ENCODE data around the gene ARRB1.

Gene ARRB1

GRCh38 chr11:75249704-75250103 is 101.8 kb downstream of the ARRB1 start:
- Histone ChIP-seq H2AFZ (ENCODE audit: low read depth) (no peak overlapping the region), H3K4me1 (ENCODE audit: low read depth, poor library complexity, severe bottlenecking) (no peaks in the 10 kb centered on the region), H3K4me2 (no peak overlapping the region), H3K9ac (no peak overlapping the region), H3K79me2 (ENCODE audit: insufficient read depth, low read depth) (no peaks in the 10 kb centered on the region), H3K36me3 (ENCODE audit: insufficient read depth) (no peaks in the 10 kb centered on the region), H3K27me3 (ENCODE audit: insufficient read depth, low read depth) (no peaks in the 10 kb centered on the region), H4K20me1 (ENCODE audit: insufficient read depth) (no peaks in the 10 kb centered on the region), H3K27ac (no peak overlapping the region), H3K4me3 (IDR thresholded peaks at IDR 0.05; ENCODE audit: insufficient read depth, low read depth, low read length) (no peak overlapping the region)
- no peak for TF ChIP-seq CTCF (conservative IDR thresholded peaks at IDR 0.05; ENCODE audit: low read depth, low read length)

- Histone ChIP-seq H3K4me1 (ENCODE audit: low read depth, poor library complexity, severe bottlenecking) (no peaks in the 10 kb centered on the region), H3K79me2 (ENCODE audit: insufficient read depth, low read depth) (no peaks in the 10 kb centered on the region), H3K4me3 (IDR thresholded peaks at IDR 0.05; ENCODE audit: insufficient read depth, low read depth, low read length) (no peak overlapping the region), H4K20me1 (ENCODE audit: insufficient read depth) (no peaks in the 10 kb centered on the region), H3K36me3 (ENCODE audit: insufficient read depth) (no peaks in the 10 kb centered on the region), H3K4me2 (no peak overlapping the region), H2AFZ (ENCODE audit: low read depth) (no peak overlapping the region), H3K9ac (no peak overlapping the region), H3K27ac (no peak overlapping the region), H3K27me3 (ENCODE audit: insufficient read depth, low read depth) (no peaks in the 10 kb centered on the region)
- TF ChIP-seq CTCF (conservative IDR thresholded peaks at IDR 0.05; ENCODE audit: low read depth, low read length) = peak; percentile 47; the same call in 1 of the 2 replicates
Observed at GRCh38 chr11:75248924-75249256, 102.6 kb downstream of the ARRB1 start.

GRCh38 chr11:75246671-75247350 is 104.7 kb downstream of the ARRB1 start:
- Histone ChIP-seq H4K20me1 (ENCODE audit: insufficient read depth) (no peaks in the 10 kb centered on the region), H2AFZ (ENCODE audit: low read depth) (no peak overlapping the region), H3K79me2 (ENCODE audit: insufficient read depth, low read depth) (no peaks in the 10 kb centered on the region), H3K4me2 (no peak overlapping the region), H3K27ac (no peak overlapping the region), H3K4me3 (IDR thresholded peaks at IDR 0.05; ENCODE audit: insufficient read depth, low read depth, low read length) (no peak overlapping the region), H3K36me3 (ENCODE audit: insufficient read depth) (no peaks in the 10 kb centered on the region), H3K9ac (no peak overlapping the region), H3K4me1 (ENCODE audit: low read depth, poor library complexity, severe bottlenecking) (no peaks in the 10 kb centered on the region), H3K27me3 (ENCODE audit: insufficient read depth, low read depth) (peaks cover 7% of the 10 kb centered on the region; the same call in 1 of the 2 replicates)
- TF ChIP-seq CTCF (conservative IDR thresholded peaks at IDR 0.05; ENCODE audit: low read depth, low read length) = no peak

GRCh38 chr11:75246006-75246670 is 105.3 kb downstream of the ARRB1 start:
- no peaks in the 10 kb centered on the region for H3K4me1 ChIP-seq (ENCODE audit: low read depth, poor library complexity, severe bottlenecking)
- no peak overlapping the region for H3K4me2 ChIP-seq
- peaks cover 7% of the 10 kb centered on the region; the same call in 1 of the 2 replicates for H3K27me3 ChIP-seq (ENCODE audit: insufficient read depth, low read depth)
- no peak overlapping the region for H3K9ac ChIP-seq
- H2AFZ ChIP-seq (ENCODE audit: low read depth) = no peak overlapping the region
- H4K20me1 ChIP-seq (ENCODE audit: insufficient read depth) = no peaks in the 10 kb centered on the region
- H3K36me3 ChIP-seq (ENCODE audit: insufficient read depth) = no peaks in the 10 kb centered on the region
- TF ChIP-seq CTCF (conservative IDR thresholded peaks at IDR 0.05; ENCODE audit: low read depth, low read length) = no peak
- no peaks in the 10 kb centered on the region for H3K79me2 ChIP-seq (ENCODE audit: insufficient read depth, low read depth)
- no peak overlapping the region for H3K27ac ChIP-seq
- H3K4me3 ChIP-seq (IDR thresholded peaks at IDR 0.05; ENCODE audit: insufficient read depth, low read depth, low read length) = no peak overlapping the region

Measured in KMS-11 (cell line).